Measurements from ENCODE around the gene PLEKHM2.

PLEKHM2 gene

DNA sequence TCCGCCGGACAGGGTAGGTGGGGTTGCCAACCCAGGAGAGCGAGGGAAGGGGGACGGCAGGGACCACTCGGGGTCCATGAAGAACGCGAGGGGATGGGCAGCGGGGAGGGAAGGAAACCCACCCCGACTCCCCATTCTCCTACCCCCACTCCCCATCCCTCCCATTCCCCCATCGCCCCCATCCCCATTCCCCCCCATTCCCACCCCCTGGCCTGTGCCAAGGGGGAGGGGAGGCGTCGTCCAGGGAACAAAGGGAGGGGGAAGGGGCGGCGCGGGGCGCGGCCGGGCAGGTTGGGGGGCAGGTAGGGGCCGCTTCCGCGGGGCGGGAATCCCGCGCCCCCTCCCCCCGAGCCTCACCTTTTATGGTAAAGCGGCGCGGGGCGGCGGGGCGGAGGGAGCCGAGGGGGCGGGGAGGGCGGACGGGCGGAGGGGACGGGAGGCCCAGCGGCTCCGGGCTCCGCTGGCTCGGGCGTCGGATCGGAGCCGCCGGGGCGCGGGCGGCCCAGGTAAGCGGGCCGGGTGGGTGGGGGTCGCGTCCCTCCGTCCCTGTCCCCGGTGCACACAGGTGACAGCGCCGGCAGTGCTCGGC lies 74.3 kb downstream of the PLEKHM2 start, which contains the start of gene FBLIM1:
TSS of gene FBLIM1 (plus strand) at position 453 of the 589 bp plus-strand sequence. CDS start 6,189 bp downstream, outside the sequence.
- peak within 1 kb of the TSS; percentile 77 for H3K4me3 ChIP-seq (ENCODE audit: low read length)
- TF ChIP-seq, protein P1, sequence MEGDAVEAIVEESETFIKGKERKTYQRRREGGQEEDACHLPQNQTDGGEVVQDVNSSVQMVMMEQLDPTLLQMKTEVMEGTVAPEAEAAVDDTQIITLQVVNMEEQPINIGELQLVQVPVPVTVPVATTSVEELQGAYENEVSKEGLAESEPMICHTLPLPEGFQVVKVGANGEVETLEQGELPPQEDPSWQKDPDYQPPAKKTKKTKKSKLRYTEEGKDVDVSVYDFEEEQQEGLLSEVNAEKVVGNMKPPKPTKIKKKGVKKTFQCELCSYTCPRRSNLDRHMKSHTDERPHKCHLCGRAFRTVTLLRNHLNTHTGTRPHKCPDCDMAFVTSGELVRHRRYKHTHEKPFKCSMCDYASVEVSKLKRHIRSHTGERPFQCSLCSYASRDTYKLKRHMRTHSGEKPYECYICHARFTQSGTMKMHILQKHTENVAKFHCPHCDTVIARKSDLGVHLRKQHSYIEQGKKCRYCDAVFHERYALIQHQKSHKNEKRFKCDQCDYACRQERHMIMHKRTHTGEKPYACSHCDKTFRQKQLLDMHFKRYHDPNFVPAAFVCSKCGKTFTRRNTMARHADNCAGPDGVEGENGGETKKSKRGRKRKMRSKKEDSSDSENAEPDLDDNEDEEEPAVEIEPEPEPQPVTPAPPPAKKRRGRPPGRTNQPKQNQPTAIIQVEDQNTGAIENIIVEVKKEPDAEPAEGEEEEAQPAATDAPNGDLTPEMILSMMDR (conservative IDR thresholded peaks at IDR 0.05; ENCODE audit: low read length): no peak
- DNase-seq (ENCODE audit: low read depth): no peak

DNA sequence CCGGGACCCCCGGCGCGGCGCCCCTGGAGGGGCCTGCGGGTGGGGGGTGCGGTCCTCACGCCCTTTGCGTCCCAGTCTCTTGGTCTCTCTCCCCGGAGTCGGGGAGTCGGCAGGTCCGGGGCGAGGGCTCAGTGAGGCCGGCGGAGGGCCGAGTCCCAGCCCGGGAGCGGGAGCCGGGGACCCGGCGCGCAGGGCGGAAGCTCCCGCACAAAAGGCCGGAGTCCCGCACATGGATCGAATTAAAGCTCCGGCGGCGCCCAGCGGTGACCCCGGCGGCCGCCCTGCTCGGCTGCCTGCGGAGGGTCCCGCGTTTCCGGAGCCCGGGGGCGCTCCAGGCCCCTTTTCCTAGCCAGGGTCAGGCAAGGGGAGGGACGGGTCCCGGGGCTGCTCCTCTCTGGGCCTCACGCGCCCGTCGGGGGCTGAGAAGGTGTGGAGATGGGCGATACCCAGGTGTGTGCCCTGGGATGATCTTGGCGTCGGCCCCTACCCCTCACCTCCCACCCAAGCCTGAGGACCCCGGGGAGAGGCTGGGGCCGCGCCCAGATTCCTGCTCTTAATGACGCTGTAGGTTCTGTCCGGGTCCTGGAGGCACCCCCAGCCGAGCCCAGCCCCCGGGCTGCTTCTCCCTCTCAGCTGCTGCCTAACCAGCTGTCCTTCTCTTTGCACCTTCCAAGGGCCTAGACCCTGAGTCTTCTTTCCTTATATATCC lies 75.0 kb downstream of the PLEKHM2 start:
- peak overlapping the region; percentile 77 for H3K4me3 ChIP-seq (ENCODE audit: low read length)
- TF ChIP-seq, protein P1 (conservative IDR thresholded peaks at IDR 0.05; ENCODE audit: low read length): no peak
- peak; percentile 30 for DNase-seq (ENCODE audit: low read depth)

DNA sequence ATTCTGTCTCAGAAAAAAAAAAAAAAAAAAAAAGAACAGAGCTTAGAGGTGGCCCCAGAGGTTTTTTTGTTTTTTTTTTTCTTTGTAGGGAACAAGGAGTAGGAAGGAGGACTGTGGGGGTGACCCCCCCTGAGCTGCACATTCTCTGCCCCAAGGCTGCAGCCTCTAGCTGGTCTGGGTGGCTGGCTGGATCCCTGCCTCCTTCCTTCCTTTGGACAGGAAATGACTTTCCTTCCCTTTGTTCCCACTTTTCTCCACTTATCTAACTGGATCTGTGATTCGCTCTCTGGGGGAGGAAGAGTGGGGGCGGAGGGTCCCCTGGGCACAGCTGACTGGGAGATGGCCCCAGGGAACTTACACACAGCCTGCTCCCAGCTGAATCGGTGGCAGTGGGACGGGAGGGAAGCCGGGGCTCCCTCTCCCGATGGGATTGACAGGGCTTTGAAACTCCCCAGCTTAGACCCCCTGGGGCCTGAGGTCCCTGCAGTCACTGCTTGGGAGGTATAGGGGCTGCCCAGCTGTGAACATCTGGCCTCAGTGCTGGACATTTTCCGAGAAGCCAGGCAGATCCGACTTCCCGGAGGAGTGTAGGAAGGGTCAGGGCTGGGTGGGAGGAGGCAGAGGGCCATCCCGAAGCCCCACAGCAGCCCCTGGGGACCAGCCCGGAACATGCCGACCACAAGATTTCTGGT lies 76.5 kb downstream of the PLEKHM2 start:
- peak overlapping the region; percentile 39 for H3K4me3 ChIP-seq (ENCODE audit: low read length)
- TF ChIP-seq, protein P1 (conservative IDR thresholded peaks at IDR 0.05; ENCODE audit: low read length): no peak
- DNase-seq (ENCODE audit: low read depth): peak; percentile 57

DNA sequence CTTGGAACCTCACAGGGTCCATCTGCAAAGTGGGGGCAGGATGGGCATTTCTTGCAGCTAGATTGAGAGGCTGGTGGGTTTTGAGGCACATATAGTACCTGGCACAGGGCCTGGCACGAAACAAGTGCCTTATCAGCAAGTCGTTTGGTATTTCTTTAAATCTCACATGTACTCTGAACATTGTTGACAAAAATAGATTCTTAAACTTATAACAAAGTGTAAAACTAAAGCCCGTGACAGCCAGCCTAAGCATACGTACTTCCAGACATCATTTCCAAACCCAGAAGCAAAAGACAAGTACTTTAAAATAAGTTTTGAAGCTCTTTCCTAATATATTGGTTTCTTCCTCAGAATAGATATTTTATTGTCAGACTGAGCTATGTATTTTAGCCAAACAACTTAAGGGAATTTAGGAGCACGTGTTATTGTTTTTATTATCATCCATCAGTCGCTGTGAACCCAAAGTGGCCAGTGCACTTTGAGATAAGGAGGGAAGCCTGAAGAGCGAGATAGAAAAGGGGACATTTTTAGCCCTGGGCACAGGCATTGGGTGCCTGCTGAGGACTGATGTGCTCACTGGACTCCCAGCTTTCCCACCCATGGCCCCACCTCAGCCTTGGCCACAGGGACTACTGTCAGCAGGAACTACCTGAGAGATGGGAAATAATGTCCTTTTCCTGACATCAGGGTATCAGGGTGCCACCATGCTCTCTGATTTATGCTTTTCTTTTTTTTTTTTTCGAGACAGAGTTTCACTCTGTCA lies 77.4 kb downstream of the PLEKHM2 start:
- TF ChIP-seq, protein P1 (conservative IDR thresholded peaks at IDR 0.05; ENCODE audit: low read length): no peak
- H3K4me3 ChIP-seq (ENCODE audit: low read length): no peak overlapping the region

DNA sequence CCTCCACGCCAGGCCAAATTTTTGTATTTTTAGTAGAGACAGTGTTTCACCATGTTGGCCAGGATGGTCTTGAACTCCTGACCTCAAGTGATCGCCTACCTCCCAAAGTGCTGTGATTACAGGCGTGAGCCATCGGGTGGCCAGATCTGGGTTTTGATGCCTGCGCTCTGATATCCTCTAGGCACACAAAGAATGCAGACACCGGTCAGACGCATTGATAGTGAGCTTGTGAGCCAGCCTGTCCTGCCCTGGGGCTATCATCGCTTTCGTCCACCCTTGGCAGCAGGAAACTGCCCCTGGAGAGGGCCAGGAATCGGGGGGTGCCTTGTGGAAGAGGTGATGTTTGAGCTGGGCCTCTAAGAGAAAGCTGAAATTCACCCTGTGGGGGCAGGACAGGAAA lies 78.4 kb downstream of the PLEKHM2 start:
- DNase-seq (ENCODE audit: low read depth): no peak
- no peak overlapping the region for H3K4me3 ChIP-seq (ENCODE audit: low read length)
- TF ChIP-seq, protein P1 (conservative IDR thresholded peaks at IDR 0.05; ENCODE audit: low read length): no peak

More for the DNA sequence above, 77.4 kb downstream of the PLEKHM2 start:
- no peak for DNase-seq (ENCODE audit: low read depth)

DNA sequence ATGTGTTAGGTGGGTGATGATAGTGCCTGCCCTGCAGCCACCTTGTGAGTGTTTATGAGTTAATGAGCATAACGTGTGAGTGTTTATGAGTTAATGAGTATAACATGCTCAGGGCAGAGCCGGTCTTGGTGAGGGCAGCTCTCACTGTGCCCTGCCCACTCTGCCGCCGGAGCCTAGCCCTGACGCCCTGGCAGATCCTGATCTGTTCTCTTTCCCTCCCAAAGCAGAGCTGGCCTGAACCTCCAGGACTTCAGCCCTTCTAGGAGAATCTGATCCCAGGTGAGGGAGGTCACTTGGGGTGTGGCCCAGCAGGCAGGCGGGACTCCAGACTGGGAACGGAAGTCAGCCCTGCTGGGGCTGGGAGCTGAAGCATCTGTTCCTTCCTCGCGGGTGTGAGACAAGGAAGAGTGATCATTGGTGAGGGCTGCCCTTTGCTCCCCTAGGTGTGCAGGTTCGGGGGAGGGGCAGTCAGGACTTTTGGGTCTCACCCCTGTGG lies 80.2 kb downstream of the PLEKHM2 start:
- TF ChIP-seq, protein P1 (conservative IDR thresholded peaks at IDR 0.05; ENCODE audit: low read length): no peak
- no peak overlapping the region for H3K4me3 ChIP-seq (ENCODE audit: low read length)
- DNase-seq (ENCODE audit: low read depth): no peak

Measured in AG10803 (cell line).